H1 (cell line): ENCODE results near the gene MYRIP. TPM values are rescaled to one million over a fixed set of nuclear protein-coding genes. Genes with fewer than 3 reads are reported as not detected.

ENCODE experiments used
- CTCF ChIA-PET: fragments of 300-600 bp; sonication (Branson Sonifier 250); formaldehyde crosslinking; loops from one replicate; lab custom pipeline; 2021; ENCODE audit not compliant: partially characterized antibody; lab: Charles Lee
- POLR2A ChIA-PET: fragments of 300-600 bp; sonication (Branson Sonifier 250); formaldehyde crosslinking; loops from one replicate; lab custom pipeline; 2021; ENCODE audit warnings: inconsistent platforms; ENCODE audit not compliant: partially characterized antibody; lab: Charles Lee
- DNase-seq, 2 experiments: peaks; one replicate each; pipeline versions ENCODE4 v3.0.0 to v3.0.0-alpha.2; 2010 to 2022; ENCODE audit warnings: low spot score in 2 of 2, low read depth in 1 of 2, mixed read lengths in 1 of 2
- FAIRE-seq: peaks from 2 replicates; lab custom pipeline; 2011; peaks lifted over from hg19 to GRCh38; lab: Jason Lieb, UNC
- H2AFZ ChIP-seq: 2 replicates; pipeline ENCODE4 v1.8.1; 2012; ENCODE audit warnings: low read length, inconsistent platforms
- H2AK5ac ChIP-seq: 2 replicates; pipeline ENCODE4 v1.6.1; 2013; ENCODE audit warnings: low read depth, low read length
- H2BK120ac ChIP-seq: replicated peaks from 2 replicates; pipeline ENCODE3; 2013; ENCODE audit warnings: low read depth, low read length, inconsistent platforms
- H2BK12ac ChIP-seq: 2 replicates; pipeline ENCODE4 v1.6.1; 2013; ENCODE audit warnings: low read depth, low read length
- H2BK15ac ChIP-seq: 2 replicates; pipeline ENCODE4 v1.6.1; 2013; ENCODE audit warnings: low read length
- H2BK20ac ChIP-seq: 2 replicates; pipeline ENCODE4 v1.6.1; 2013; ENCODE audit warnings: low read length
- H2BK5ac ChIP-seq: 2 replicates; pipeline ENCODE4 v1.6.1; 2013; ENCODE audit warnings: low read depth, low read length
- H3K14ac ChIP-seq: 2 replicates; pipeline ENCODE4 v1.6.1; 2013; ENCODE audit warnings: inconsistent platforms; ENCODE audit not compliant: insufficient read length
- H3K18ac ChIP-seq: 2 replicates; pipeline ENCODE4 v1.6.1; 2013; ENCODE audit warnings: low read length; ENCODE audit errors: extremely low read depth
- H3K23ac ChIP-seq: 2 replicates; pipeline ENCODE4 v1.6.1; 2013; ENCODE audit warnings: inconsistent platforms; ENCODE audit not compliant: insufficient read length
- H3K23me2 ChIP-seq: 2 replicates; pipeline ENCODE4 v1.6.1; 2013; ENCODE audit warnings: low read depth, low read length
- H3K27ac ChIP-seq: 2 replicates; pipeline ENCODE4 v1.6.1; 2011; ENCODE audit warnings: low read depth, low read length, inconsistent platforms
- H3K27me3 ChIP-seq, 4 experiments: replicated peaks in 1 of 4; 1 replicate in 1 of 4; 2 replicates in 3 of 4; pipeline versions ENCODE4 v1.6.1 to v1.8.1; 2011 to 2013; ENCODE audit warnings: low read length in 3 of 4, mild to moderate bottlenecking in 3 of 4, inconsistent platforms in 2 of 4, mixed read lengths in 2 of 4, moderate library complexity in 1 of 4; ENCODE audit not compliant: control insufficient read depth in 3 of 4, insufficient read depth in 3 of 4; ENCODE audit errors: extremely low read depth in 1 of 4
- H3K36me3 ChIP-seq, 4 experiments: 2 replicates each; pipeline versions ENCODE4 v1.6.1 to v1.8.1; 2011 to 2013; ENCODE audit warnings: mild to moderate bottlenecking in 4 of 4, low read length in 3 of 4, moderate library complexity in 2 of 4, control low read depth in 1 of 4, inconsistent platforms in 1 of 4; ENCODE audit not compliant: insufficient read depth in 4 of 4, control insufficient read depth in 2 of 4
- H3K4ac ChIP-seq: replicated peaks from 2 replicates; pipeline ENCODE3; 2013; ENCODE audit warnings: low read length, low read depth, mixed read lengths, inconsistent platforms; ENCODE audit not compliant: insufficient read length
- H3K4me1 ChIP-seq, 4 experiments: replicated peaks in 1 of 4; 1 replicate in 1 of 4; 2 replicates in 3 of 4; pipeline versions ENCODE4 v1.6.1 to v1.8.1; 2011 to 2013; ENCODE audit warnings: low read length in 3 of 4, inconsistent platforms in 2 of 4, mixed read lengths in 1 of 4; ENCODE audit not compliant: insufficient read depth in 4 of 4, control insufficient read depth in 3 of 4
- H3K4me2 ChIP-seq, 2 experiments: 2 replicates each; pipeline versions ENCODE4 v1.6.1 to v1.8.1; 2011 to 2013; ENCODE audit warnings: low read depth in 2 of 2, low read length in 2 of 2, control low read depth in 1 of 2, inconsistent platforms in 1 of 2, mild to moderate bottlenecking in 1 of 2; ENCODE audit not compliant: insufficient read depth in 1 of 2
- H3K4me3 ChIP-seq, 4 experiments: fragments of 200-600, 300-600 bp in 1 of 4; sonication (generic), shearing (Covaris generic), sonication (Bioruptor Twin) in 1 of 4; 2 replicates each; pipeline versions ENCODE4 v1.5.1 to v1.8.1; 2011 to 2016; ENCODE audit warnings: low read length in 4 of 4, low read depth in 3 of 4, control low read depth in 2 of 4, inconsistent platforms in 2 of 4, mild to moderate bottlenecking in 2 of 4, mixed read lengths in 1 of 4, moderate library complexity in 1 of 4; ENCODE audit not compliant: insufficient read depth in 2 of 4; ENCODE audit errors: extremely low read depth in 1 of 4
- H3K56ac ChIP-seq: replicated peaks from 2 replicates; pipeline ENCODE3; 2013; ENCODE audit warnings: low read depth, mild to moderate bottlenecking, mixed read lengths, low read length, inconsistent platforms; ENCODE audit not compliant: insufficient read length
- H3K79me1 ChIP-seq: 2 replicates; pipeline ENCODE4 v1.6.1; 2013; ENCODE audit warnings: low read depth, low read length, control low read depth
- H3K79me2 ChIP-seq, 2 experiments: 2 replicates each; pipeline versions ENCODE4 v1.6.1 to v1.8.1; 2012 to 2013; ENCODE audit warnings: low read length in 2 of 2, mild to moderate bottlenecking in 2 of 2, inconsistent platforms in 1 of 2; ENCODE audit not compliant: insufficient read depth in 2 of 2, control insufficient read depth in 1 of 2
- H3K9ac ChIP-seq, 4 experiments: replicated peaks in 1 of 4; 1 replicate in 1 of 4; 2 replicates in 3 of 4; pipeline versions ENCODE4 v1.6.1 to v1.8.1; 2011 to 2013; ENCODE audit warnings: low read depth in 3 of 4, low read length in 3 of 4, control low read depth in 2 of 4, mild to moderate bottlenecking in 2 of 4, moderate library complexity in 2 of 4, inconsistent platforms in 1 of 4; ENCODE audit errors: extremely low read depth in 1 of 4
- H3K9me3 ChIP-seq, 2 experiments: 2 replicates each; pipeline versions ENCODE4 v1.6.1 to v1.8.1; 2012 to 2013; ENCODE audit warnings: mild to moderate bottlenecking in 2 of 2, moderate library complexity in 2 of 2, control low read depth in 1 of 2, inconsistent platforms in 1 of 2, low read depth in 1 of 2, low read length in 1 of 2, mixed read lengths in 1 of 2; ENCODE audit not compliant: insufficient read depth in 2 of 2
- H4K20me1 ChIP-seq, 2 experiments: replicated peaks in 1 of 2; 2 replicates each; pipeline versions ENCODE3 to v1.8.1; 2011 to 2013; ENCODE audit warnings: inconsistent platforms in 2 of 2, low read length in 2 of 2, mild to moderate bottlenecking in 1 of 2; ENCODE audit not compliant: insufficient read depth in 2 of 2, control insufficient read depth in 1 of 2
- H4K5ac ChIP-seq: 2 replicates; pipeline ENCODE4 v1.6.1; 2013; ENCODE audit warnings: low read length, low read depth, mixed read lengths, inconsistent platforms; ENCODE audit not compliant: insufficient read length
- H4K8ac ChIP-seq: 2 replicates; pipeline ENCODE4 v1.8.0; 2013; ENCODE audit warnings: mild to moderate bottlenecking, moderate library complexity, low read length, inconsistent platforms; ENCODE audit not compliant: insufficient read depth; ENCODE audit errors: extremely low read depth
- H4K91ac ChIP-seq: replicated peaks from 2 replicates; pipeline ENCODE3; 2013; ENCODE audit warnings: low read length, mixed read lengths, inconsistent platforms; ENCODE audit not compliant: insufficient read length
- ASH2L ChIP-seq: fragments of 200-600, 300-600 bp; sonication (generic); IDR thresholded peaks from one replicate; pipeline ENCODE4 v1.7.1; 2017; ENCODE audit warnings: low read length
- ATF2 ChIP-seq: IDR thresholded peaks from 2 replicates; pipeline ENCODE4 v1.6.1; 2012; ENCODE audit warnings: low read length, inconsistent platforms
- CEBPB ChIP-seq: IDR thresholded peaks from 2 replicates; pipeline ENCODE4 v1.6.1; 2012; ENCODE audit warnings: low read depth, low read length
- CHD1 ChIP-seq: IDR thresholded peaks from 2 replicates; pipeline ENCODE4 v1.6.1; 2012; ENCODE audit warnings: low read depth, low read length, improper control_type of control experiment
- CREB1 ChIP-seq: IDR thresholded peaks from 2 replicates; pipeline ENCODE4 v1.6.1; 2012; ENCODE audit warnings: inconsistent platforms
- EP300 ChIP-seq, 2 experiments: IDR thresholded peaks; 1 replicate in 1 of 2; 2 replicates in 1 of 2; pipeline ENCODE4 v1.6.1; 2011 to 2012; ENCODE audit warnings: low read depth in 2 of 2, low read length in 2 of 2, mild to moderate bottlenecking in 2 of 2, borderline replicate concordance in 1 of 2, inconsistent platforms in 1 of 2, moderate library complexity in 1 of 2
- JUND ChIP-seq: IDR thresholded peaks from 2 replicates; pipeline ENCODE4 v1.6.1; 2011; ENCODE audit warnings: mild to moderate bottlenecking, improper control_type of control experiment, low read length
- MAFK ChIP-seq: IDR thresholded peaks from 2 replicates; pipeline ENCODE4 v1.6.1; 2012; ENCODE audit warnings: low read depth, mild to moderate bottlenecking, improper control_type of control experiment, low read length
- NANOG ChIP-seq: IDR thresholded peaks from 2 replicates; pipeline ENCODE4 v1.6.1; 2011; ENCODE audit warnings: low read length, low read depth, mild to moderate bottlenecking, inconsistent platforms; ENCODE audit not compliant: insufficient read depth, poor library complexity, severe bottlenecking
- POU5F1 ChIP-seq: IDR thresholded peaks from 2 replicates; pipeline ENCODE4 v1.6.1; 2011; ENCODE audit warnings: low read depth, mild to moderate bottlenecking, low read length, moderate library complexity
- SP4 ChIP-seq: IDR thresholded peaks from 2 replicates; pipeline ENCODE4 v1.6.1; 2012; ENCODE audit warnings: low read length, inconsistent platforms
- WGBS, 2 experiments: shearing (Covaris generic) in 1 of 2; methylation state at CpG; one replicate each; pipeline versions ENCODE4 v1.1.6 to v1.1.7; 2013 to 2015; ENCODE audit warnings: low lambda C conversion rate in 2 of 2, mixed read lengths in 2 of 2, inconsistent platforms in 1 of 2, low coverage in 1 of 2, missing lambda C conversion rate in 1 of 2; ENCODE audit not compliant: insufficient replicate concordance in 2 of 2, insufficient coverage in 1 of 2, insufficient read length in 1 of 2; ENCODE audit errors: extremely low coverage in 1 of 2, missing lambda C conversion rate in 1 of 2; 5-methylcytosine and 5-hydroxymethylcytosine counted together
- polyA plus RNA-seq, 7 experiments: library from polyadenylated mRNA; depleted of rRNA in 3 of 7; stranded (reverse) in 5 of 7; unstranded in 2 of 7; fragments of >200 nt in 5 of 7; fragments of 200-250 nt in 2 of 7; gene quantifications; 1 replicate in 5 of 7; 2 replicates in 1 of 7; 4 replicates in 1 of 7; pipeline versions ENCODE4 v1.2.1 to v1.2.3, GENCODE V29; 2011 to 2013; ENCODE audit warnings: missing spikeins in 2 of 7, mixed read lengths in 2 of 7
- total RNA-seq: library from RNA; stranded (reverse); fragmentation: NEBNext Ultra II Directional; extraction: Animal tissue kit (Norgen Biotek cat#: 25700); gene quantifications from 2 replicates; pipeline ENCODE4 v1.2.1, GENCODE V29; 2021

Gene MYRIP
- total and polyA plus RNA-seq, 2 of the 8 experiments (the other 6 are each of a cell fraction or from before 2014, with no cell fraction given), result 0.54 to 4.3 TPM

GRCh38 chr3:40292637-40293349 lies 483.4 kb downstream of the MYRIP start:
- Histone ChIP-seq H4K91ac (no peak overlapping the region), H3K9me3 (no peaks in the 10 kb centered on the region), H4K5ac (no peak overlapping the region), H3K4me3 (peak overlapping the region in 1 of 4 experiments; percentile 23; a peak in 1 of 8 replicates), H3K79me2 (no peaks in the 10 kb centered on the region), H2BK12ac (no peak overlapping the region; the same call in 1 of the 2 replicates), H2BK15ac (no peak overlapping the region), H3K23ac (no peak overlapping the region), H2BK20ac (no peak overlapping the region), H3K4ac (no peak overlapping the region), H2AK5ac (no peak overlapping the region), H2BK120ac (no peak overlapping the region), H2AFZ (no peak overlapping the region), H3K4me1 (peaks cover 2 to 11% (median 6%) of the 10 kb centered on the region in 4 experiments; a peak in 6 of 7 replicates), H3K36me3 (no peaks in the 10 kb centered on the region), H3K14ac (no peak overlapping the region), H3K4me2 (peak overlapping the region; percentile 33 to 43), H3K9ac (no peak overlapping the region), H3K18ac (no peak overlapping the region), H4K20me1 (no peaks in the 10 kb centered on the region), H4K8ac (no peak overlapping the region), H3K79me1 (no peaks in the 10 kb centered on the region), H3K27ac (0 out of 2 replicates have a peak overlapping the region, but pooled peaks have one; percentile 33), H3K23me2 (no peaks in the 10 kb centered on the region), H2BK5ac (0 out of 2 replicates have a peak overlapping the region, but pooled peaks have one; percentile 37), H3K27me3 (no peaks in the 10 kb centered on the region), H3K56ac (no peak overlapping the region)
- DNase-seq (no peak), FAIRE-seq (peak; percentile 98)
- ChIA-PET CTCF (interaction anchor here (0.9 to 1.0 kb wide), 2 partner anchors 27 to 52 kb away, joined by 3 read pairs; no protein-coding TSS in a partner anchor), POLR2A (no interaction called here)
- 63% methylated on average over 4 of the region's 4 CpGs; no CpG with 5 or more reads in 1 of the 2 experiments for WGBS, 2 experiments
- TF ChIP-seq MAFK, result no peak
- TF ChIP-seq EP300 (IDR thresholded peaks at IDR 0.05; ENCODE audit: borderline replicate concordance in 1 of 2, low read depth in 2 of 2, low read length in 2 of 2), result 0 out of 3 replicates have a peak, but pooled peaks of 1 of the 2 experiments have one; percentile 34
- TF ChIP-seq ATF2, result peak; percentile 83
- TF ChIP-seq NANOG, result peak; percentile 50
- TF ChIP-seq ASH2L, result no peak
- TF ChIP-seq CEBPB, result peak; percentile 32; the same call in 1 of the 2 replicates
- peak; percentile 87 for TF ChIP-seq CREB1
- 0 out of 2 replicates have a peak, but pooled peaks have one; percentile 19 for TF ChIP-seq JUND
- TF ChIP-seq CHD1, result no peak
- TF ChIP-seq POU5F1, result peak; percentile 92
- TF ChIP-seq SP4, result no peak
